ENCODE measurements around the gene SLC3A2.

The SLC3A2 gene

DNA sequence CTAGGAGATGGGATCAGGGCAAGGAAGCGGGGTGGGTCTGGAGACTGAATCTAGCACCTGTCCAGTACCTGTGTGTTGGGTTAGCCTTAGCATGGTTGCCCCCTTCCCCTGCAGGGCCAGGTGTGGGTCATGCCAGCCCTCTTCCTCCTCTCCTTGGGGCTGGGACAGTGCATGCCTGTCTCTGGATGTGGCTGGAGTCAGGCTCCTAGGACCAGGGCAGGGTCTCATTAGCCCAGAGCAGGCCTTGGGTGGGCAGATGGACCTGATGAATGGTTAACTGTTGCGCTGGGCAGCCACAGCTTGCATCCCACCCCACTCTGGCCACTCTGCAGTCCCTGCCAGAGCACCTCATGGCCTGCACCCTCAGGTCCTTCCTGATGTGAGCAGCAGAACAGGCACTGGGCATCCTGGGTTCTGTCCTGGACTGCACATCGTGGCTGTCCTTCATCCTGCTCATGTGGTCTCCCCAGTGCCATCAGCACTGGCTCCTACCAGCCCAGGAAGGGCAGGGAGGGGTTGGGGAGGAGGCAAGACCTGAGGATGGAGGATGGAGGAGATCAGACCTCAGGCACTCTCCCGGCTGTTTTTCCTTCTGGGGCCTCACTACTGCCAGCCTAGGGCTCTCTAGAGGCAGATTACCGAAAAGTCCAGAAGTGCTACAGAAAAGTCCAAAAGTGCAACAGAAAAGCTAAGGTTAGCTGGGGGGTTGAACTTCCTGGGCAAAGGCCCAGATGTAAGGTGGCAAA lies 53.2 kb downstream of the SLC3A2 start:
- TF ChIP-seq FOXP2 (optimal IDR thresholded peaks at IDR 0.05; ENCODE audit: borderline replicate concordance, extremely low read depth, extremely low read length, insufficient read depth), result no peak
- TF ChIP-seq TAF1 (IDR thresholded peaks at IDR 0.05; ENCODE audit: borderline replicate concordance, insufficient read depth, low read length), result no peak
- TF ChIP-seq REST (IDR thresholded peaks at IDR 0.05; ENCODE audit: insufficient read depth in 1 of 2, low read depth in 2 of 2, low read length in 2 of 2), result no peak
- no peak for TF ChIP-seq SIN3A (IDR thresholded peaks at IDR 0.05; ENCODE audit: borderline replicate concordance, insufficient read depth, low read length)
- no peak for TF ChIP-seq POLR2AphosphoS5 (IDR thresholded peaks at IDR 0.05; ENCODE audit: low read depth, low read length)

- TF ChIP-seq REST (IDR thresholded peaks at IDR 0.05; ENCODE audit: insufficient read depth in 1 of 2, low read depth in 2 of 2, low read length in 2 of 2) (no peak), POLR2AphosphoS5 (IDR thresholded peaks at IDR 0.05; ENCODE audit: low read depth, low read length) (no peak), SIN3A (IDR thresholded peaks at IDR 0.05; ENCODE audit: borderline replicate concordance, insufficient read depth, low read length) (no peak), FOXP2 (optimal IDR thresholded peaks at IDR 0.05; ENCODE audit: borderline replicate concordance, extremely low read depth, extremely low read length, insufficient read depth) (no peak), TAF1 (IDR thresholded peaks at IDR 0.05; ENCODE audit: borderline replicate concordance, insufficient read depth, low read length) (no peak)
These were observed 53.7 kb downstream of the SLC3A2 start for GRCh38 chr11:62934496-62934785.
